ENCODE data around the gene CPNE5. TPM values are rescaled to one million over a fixed set of nuclear protein-coding genes. Genes with fewer than 3 reads are reported as not detected.

Gene CPNE5
- total and polyA plus RNA-seq, 2 of the 4 experiments (the other 2 are of a cell fraction), result 0.07 TPM; not detected in 1

- Histone ChIP-seq H4K5ac (ENCODE audit: low read depth, low read length) (no peak within 1 kb of the TSS), H3K14ac (replicated peaks; ENCODE audit: low read depth, low read length) (no peak within 1 kb of the TSS), H3K4ac (ENCODE audit: low read depth, low read length) (no peak within 1 kb of the TSS), H4K20me1 (ENCODE audit: insufficient read depth, low read length) (no peaks in the 10 kb centered on the region), H3K4me3 (ENCODE audit: insufficient read depth, low read depth, low read length) (no peak within 1 kb of the TSS), H4K91ac (ENCODE audit: insufficient read depth, low read depth, low read length) (no peak within 1 kb of the TSS), H3K4me2 (ENCODE audit: low read depth, low read length) (no peak within 1 kb of the TSS), H2AK5ac (ENCODE audit: low read depth, low read length) (no peak within 1 kb of the TSS), H2BK5ac (ENCODE audit: low read depth, low read length, poor library complexity, severe bottlenecking) (no peak within 1 kb of the TSS), H2BK20ac (ENCODE audit: low read depth, low read length) (no peak within 1 kb of the TSS), H3K9me1 (ENCODE audit: insufficient read depth, low read length) (peaks cover 3% of the 10 kb centered on the region; the same call in 1 of the 2 replicates), H2AK9ac (replicated peaks; ENCODE audit: low read depth, low read length, poor library complexity) (no peak within 1 kb of the TSS), H4K8ac (ENCODE audit: low read depth in 2 of 2, low read length in 2 of 2) (no peak within 1 kb of the TSS), H3K36me3 (ENCODE audit: control insufficient read depth, insufficient read depth, low read length) (no peaks in the 10 kb centered on the region), H3K4me1 (ENCODE audit: control insufficient read depth, insufficient read depth, low read length) (no peaks in the 10 kb centered on the region), H2AFZ (replicated peaks; ENCODE audit: low read length, poor library complexity) (peak within 1 kb of the TSS; percentile 17), H3K27me3 (ENCODE audit: control insufficient read depth, insufficient read depth, low read length) (peaks cover 14% of the 10 kb centered on the region), H3K27ac (ENCODE audit: insufficient read depth, low read length) (no peak within 1 kb of the TSS), H2BK120ac (ENCODE audit: low read depth, low read length) (no peak within 1 kb of the TSS), H3K79me1 (ENCODE audit: low read depth in 1 of 2, low read length in 2 of 2) (no peaks in the 10 kb centered on the region), H3K56ac (ENCODE audit: extremely low read depth, insufficient read depth, low read length) (no peak within 1 kb of the TSS), H3K23ac (ENCODE audit: low read depth, low read length) (no peak within 1 kb of the TSS), H3K9ac (ENCODE audit: low read depth, low read length) (no peak within 1 kb of the TSS), H2BK15ac (ENCODE audit: low read depth, low read length) (no peak within 1 kb of the TSS), H3K9me3 (ENCODE audit: control insufficient read depth, insufficient read depth, low read length) (peaks cover 3% of the 10 kb centered on the region), H3K18ac (ENCODE audit: low read depth, low read length) (no peak within 1 kb of the TSS)
- DNase-seq (no peak), ATAC-seq (ENCODE audit: low read depth) (no peak)
- no TSS peak for BruUV-seq (replicated peaks)
- in situ Hi-C loops (cut with MboI; ENCODE audit: low sequenced_read_pairs) (no loop called here), dilution Hi-C loops (cut with HindIII; ENCODE audit: low sequenced_read_pairs, unreplicated experiment) (no loop called here), intact Hi-C loops (cut with micrococcal nuclease) (no loop called here)
- ChIA-PET POLR2A (ENCODE audit: unreplicated experiment) (no interaction called here), CTCF (interaction anchor here (1.1 to 1.5 kb wide), 2 partner anchors 10 to 11 kb away, joined by 3 to 4 read pairs; no protein-coding TSS in a partner anchor)
- TF ChIP-seq MAFK (IDR thresholded peaks at IDR 0.05; ENCODE audit: low read depth, low read length), result no peak
- WGBS, 2 experiments (ENCODE audit: extremely low coverage in 2 of 2, insufficient read length in 1 of 2), result 76% methylated on average over 4 of the region's 7 CpGs; no CpG with 5 or more reads in 1 of the 2 experiments
Observed at GRCh38 chr6:36697481-36697903, 141.8 kb downstream of the CPNE5 start, which contains the start of gene RAB44. TSS of gene RAB44 (plus strand) at chr6:36697826. CDS start at chr6:36704236, 6,410 bp downstream.
